Adrenal gland (tissue), 5 donors: Measurements from ENCODE around the gene USE1.

Source experiments
- POLR2A ChIP-seq, 2 donors: fragments of 450-650 bp; IDR thresholded peaks; one replicate each; pipeline ENCODE4 v1.6.1; 2017; ENCODE audit warnings: antibody characterized with exemption in 2 of 2, mild to moderate bottlenecking in 2 of 2, moderate library complexity in 1 of 2
- TF ChIP-seq, protein P1 (sequence below), 6 experiments: fragments of 450-650 bp in 4 of 6; fragments of 200-600 bp in 2 of 6; sonication (generic) in 1 of 6; IDR thresholded peaks; 1 replicate in 5 of 6; 2 replicates in 1 of 6; pipeline versions ENCODE4 v1.5.1 to v1.8.0; 2016 to 2021; ENCODE audit warnings: antibody characterized with exemption in 6 of 6, mild to moderate bottlenecking in 2 of 6, moderate library complexity in 1 of 6
- donor health status: DM: no; HTN: no; CAD: no.

DNA sequence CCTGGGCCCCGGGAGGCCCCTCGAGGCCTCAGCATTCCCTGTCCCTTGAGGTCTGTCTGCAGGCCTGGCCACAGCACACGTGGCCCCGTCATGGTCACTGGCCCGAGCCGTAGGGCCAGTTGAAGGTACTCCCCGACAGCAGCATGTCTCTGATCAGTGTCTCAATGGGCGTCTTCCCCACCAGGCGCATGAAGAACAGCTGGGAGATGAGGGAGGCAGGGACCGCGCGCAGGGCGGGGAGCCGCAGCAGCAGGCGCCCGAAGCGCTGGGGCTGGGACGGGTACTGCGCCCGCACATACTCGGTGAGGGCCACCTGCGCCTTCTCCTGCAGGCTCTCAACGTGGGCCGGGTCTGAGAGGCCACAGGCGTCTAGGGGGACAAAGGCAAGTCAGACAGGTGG lies 17.1 kb downstream of the USE1 start:
- TF ChIP-seq, protein P1, sequence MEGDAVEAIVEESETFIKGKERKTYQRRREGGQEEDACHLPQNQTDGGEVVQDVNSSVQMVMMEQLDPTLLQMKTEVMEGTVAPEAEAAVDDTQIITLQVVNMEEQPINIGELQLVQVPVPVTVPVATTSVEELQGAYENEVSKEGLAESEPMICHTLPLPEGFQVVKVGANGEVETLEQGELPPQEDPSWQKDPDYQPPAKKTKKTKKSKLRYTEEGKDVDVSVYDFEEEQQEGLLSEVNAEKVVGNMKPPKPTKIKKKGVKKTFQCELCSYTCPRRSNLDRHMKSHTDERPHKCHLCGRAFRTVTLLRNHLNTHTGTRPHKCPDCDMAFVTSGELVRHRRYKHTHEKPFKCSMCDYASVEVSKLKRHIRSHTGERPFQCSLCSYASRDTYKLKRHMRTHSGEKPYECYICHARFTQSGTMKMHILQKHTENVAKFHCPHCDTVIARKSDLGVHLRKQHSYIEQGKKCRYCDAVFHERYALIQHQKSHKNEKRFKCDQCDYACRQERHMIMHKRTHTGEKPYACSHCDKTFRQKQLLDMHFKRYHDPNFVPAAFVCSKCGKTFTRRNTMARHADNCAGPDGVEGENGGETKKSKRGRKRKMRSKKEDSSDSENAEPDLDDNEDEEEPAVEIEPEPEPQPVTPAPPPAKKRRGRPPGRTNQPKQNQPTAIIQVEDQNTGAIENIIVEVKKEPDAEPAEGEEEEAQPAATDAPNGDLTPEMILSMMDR (IDR thresholded peaks at IDR 0.05): no peak
- TF ChIP-seq POLR2A (IDR thresholded peaks at IDR 0.05): no peak
